Stimulated activated CD4-positive, alpha-beta T cell treated with anti-CD3 and anti-CD28 coated beads, TNF-alpha, amount 100 ng/mL, for 4 hours (primary cell): ENCODE measurements around the gene ASIC1.
"Not testable (repeated sequence)": the region's sequence is repeated elsewhere in the genome, so short reads cannot be mapped to it uniquely, and the experiment has no call there.

ENCODE experiments used
- DNase-seq, 3 experiments: peaks; one replicate each; pipeline ENCODE4 v3.0.0-alpha.2; 2020; ENCODE audit warnings: low read depth in 3 of 3

ASIC1 gene

GRCh38 chr12:50084409-50084774 lies 27.0 kb downstream of the ASIC1 start:
- not testable (repeated sequence) for DNase-seq

- peak; percentile 75 to 82 (median 78) for DNase-seq
Measured at GRCh38 chr12:50084775-50085614, 27.6 kb downstream of the ASIC1 start, which contains the start of gene SMARCD1. Gene SMARCD1, plus strand, starts transcription at chr12:50085342. Its CDS starts 28 bp downstream, at chr12:50085370.

- no peak for DNase-seq
Measured at GRCh38 chr12:50085615-50086072, 28.2 kb downstream of the ASIC1 start.

- no peak for DNase-seq
Measured at GRCh38 chr12:50086148-50086547, 28.8 kb downstream of the ASIC1 start.

- no peak for DNase-seq
Measured at GRCh38 chr12:50087151-50087550, 29.8 kb downstream of the ASIC1 start.

- no peak for DNase-seq
Measured at GRCh38 chr12:50087995-50088394, 30.6 kb downstream of the ASIC1 start.

- DNase-seq, result peak in 1 of 3 experiments; percentile 37
Measured at GRCh38 chr12:50088577-50089335, 31.4 kb downstream of the ASIC1 start.

GRCh38 chr12:50089730-50090129 lies 32.3 kb downstream of the ASIC1 start:
- no peak for DNase-seq

GRCh38 chr12:50090391-50090790 lies 33.0 kb downstream of the ASIC1 start:
- DNase-seq, result no peak

GRCh38 chr12:50097952-50098351 lies 40.6 kb downstream of the ASIC1 start:
- no peak for DNase-seq

GRCh38 chr12:50099302-50100008 lies 42.1 kb downstream of the ASIC1 start:
- no peak for DNase-seq

GRCh38 chr12:50100561-50100960 lies 43.2 kb downstream of the ASIC1 start:
- no peak for DNase-seq

- no peak for DNase-seq
Measured at GRCh38 chr12:50101663-50102062, 44.3 kb downstream of the ASIC1 start.

GRCh38 chr12:50102131-50102531 lies 44.7 kb downstream of the ASIC1 start:
- DNase-seq, result no peak

- DNase-seq, result no peak
Measured at GRCh38 chr12:50102646-50103309, 45.4 kb downstream of the ASIC1 start.

GRCh38 chr12:50103351-50103750 lies 46.0 kb downstream of the ASIC1 start:
- no peak for DNase-seq

- DNase-seq, result no peak
Measured at GRCh38 chr12:50103767-50104321, 46.4 kb downstream of the ASIC1 start, which contains the start of gene GPD1. Gene GPD1, plus strand, starts transcription at chr12:50104008. Its CDS starts 43 bp downstream, at chr12:50104051.

GRCh38 chr12:50104417-50105366 lies 47.3 kb downstream of the ASIC1 start:
- no peak for DNase-seq

GRCh38 chr12:50105913-50106450 lies 48.6 kb downstream of the ASIC1 start:
- DNase-seq, result no peak

- no peak for DNase-seq
Measured at GRCh38 chr12:50106907-50107306, 49.5 kb downstream of the ASIC1 start.
